HEK293 (cell line): ENCODE measurements around the gene ARHGAP11A.

Experiments
- CTCF ChIA-PET: fragments of 350-600 bp; formaldehyde crosslinking; extraction: SDS; loops from one replicate; lab custom pipeline; 2021; ENCODE audit warnings: antibody characterized with exemption; lab: Yijun Ruan, JAX
- POLR2A ChIA-PET: fragments of 300-600 bp; formaldehyde crosslinking; extraction: SDS; loops from one replicate; lab custom pipeline; 2020; ENCODE audit warnings: antibody characterized with exemption, inconsistent platforms; lab: Yijun Ruan, JAX
- H3K27ac ChIP-seq: fragments of 200-500 bp; sonication (Bioruptor generic); 2 replicates; pipeline ENCODE4 v1.5.1; 2014; ENCODE audit warnings: low read depth, low read length, control low read depth, inconsistent platforms; ENCODE audit errors: extremely low read depth
- H3K36me3 ChIP-seq, 2 experiments: fragments of 200-500 bp in 1 of 2; sonication (Bioruptor generic) in 1 of 2; 1 replicate in 1 of 2; 2 replicates in 1 of 2; pipeline ENCODE4 v1.5.1; 2014 to 2017; ENCODE audit warnings: inconsistent platforms in 2 of 2, low read length in 2 of 2; ENCODE audit not compliant: control insufficient read depth in 2 of 2, insufficient read depth in 1 of 2
- H3K4me1 ChIP-seq: fragments of 200-500 bp; sonication (Bioruptor generic); 2 replicates; pipeline ENCODE4 v1.5.1; 2014; ENCODE audit warnings: mild to moderate bottlenecking, low read length, inconsistent platforms; ENCODE audit not compliant: control insufficient read depth, insufficient read depth
- H3K4me3 ChIP-seq: 2 replicates; pipeline ENCODE4 v1.5.1; 2011; ENCODE audit warnings: low read depth, mild to moderate bottlenecking, control low read depth, low read length, moderate library complexity
- H3K9me3 ChIP-seq: fragments of 200-500 bp; sonication (Bioruptor generic); 2 replicates; pipeline ENCODE4 v1.5.1; 2014; ENCODE audit warnings: low read depth, low read length, inconsistent platforms; ENCODE audit not compliant: control insufficient read depth, insufficient read depth
- GLIS2 ChIP-seq: fragments of 450-650 bp; formaldehyde crosslinking; IDR thresholded peaks from 2 replicates; pipeline ENCODE4 v1.5.1; 2016; ENCODE audit warnings: missing biosample characterization, missing genetic modification characterization
- INSM2 ChIP-seq: fragments of 450-650 bp; formaldehyde crosslinking; IDR thresholded peaks from 2 replicates; pipeline ENCODE4 v1.5.1; 2016; ENCODE audit warnings: missing biosample characterization, missing genetic modification characterization
- PBX3 ChIP-seq: sonication (generic); formaldehyde crosslinking; IDR thresholded peaks from 2 replicates; pipeline ENCODE4 v1.8.1; 2022; ENCODE audit warnings: mild to moderate bottlenecking, moderate library complexity, missing genetic modification reagents
- SALL2 ChIP-seq: fragments of 450-650 bp; formaldehyde crosslinking; IDR thresholded peaks from 2 replicates; pipeline ENCODE4 v1.5.0; 2017; ENCODE audit warnings: missing biosample characterization, mild to moderate bottlenecking, missing genetic modification characterization, borderline replicate concordance
- ZFHX2 ChIP-seq: fragments of 450-650 bp; formaldehyde crosslinking; conservative IDR thresholded peaks from 2 replicates; pipeline ENCODE4 v1.5.1; 2016; ENCODE audit warnings: missing biosample characterization, missing genetic modification characterization
- ZFP3 ChIP-seq: fragments of 450-650 bp; formaldehyde crosslinking; IDR thresholded peaks from 2 replicates; pipeline ENCODE4 v1.5.1; 2016; ENCODE audit warnings: low read depth, missing biosample characterization, missing genetic modification characterization
- ZNF155 ChIP-seq: fragments of 450-650 bp; formaldehyde crosslinking; IDR thresholded peaks from 2 replicates; pipeline ENCODE4 v1.5.1; 2016; ENCODE audit warnings: missing biosample characterization, missing genetic modification characterization
- ZNF184 ChIP-seq: fragments of 450-650 bp; IDR thresholded peaks from 2 replicates; pipeline ENCODE4 v1.5.1; 2018; ENCODE audit warnings: missing biosample characterization, mild to moderate bottlenecking, missing genetic modification characterization
- ZNF530 ChIP-seq: fragments of 450-650 bp; formaldehyde crosslinking; IDR thresholded peaks from 2 replicates; pipeline ENCODE4 v1.5.1; 2016; ENCODE audit warnings: low read depth, missing biosample characterization, missing genetic modification characterization
- ZNF621 ChIP-seq: fragments of 450-650 bp; formaldehyde crosslinking; IDR thresholded peaks from 2 replicates; pipeline ENCODE4 v1.5.1; 2017; ENCODE audit warnings: missing biosample characterization, missing genetic modification characterization

ARHGAP11A gene

GRCh38 chr15:32656091-32656490 lies 40.8 kb downstream of the ARHGAP11A start:
- POLR2A ChIA-PET, result no interaction called here
- H3K4me3 ChIP-seq, result no peak overlapping the region
- no peaks in the 10 kb centered on the region for H3K9me3 ChIP-seq
- CTCF ChIA-PET, result interaction anchor here (0.7 to 1.9 kb wide), 6 partner anchors 9 to 487 kb away, joined by 3 to 6 read pairs (median 4); no protein-coding TSS in a partner anchor
- H3K27ac ChIP-seq, result no peak overlapping the region
- H3K36me3 ChIP-seq, result no peaks in the 10 kb centered on the region; a peak in 1 of 3 replicates
- no peaks in the 10 kb centered on the region for H3K4me1 ChIP-seq
- TF ChIP-seq ZFP3, result no peak

- H3K9me3 ChIP-seq, result no peaks in the 10 kb centered on the region
- CTCF ChIA-PET, result interaction anchor here (1.5 to 1.9 kb wide), 2 partner anchors 9 to 188 kb away, joined by 4 to 6 read pairs; no protein-coding TSS in a partner anchor
- TF ChIP-seq SALL2 (tag by site-specific recombination) (no peak), ZNF155 (tag by site-specific recombination) (no peak), GLIS2 (tag by site-specific recombination) (no peak)
- TF ChIP-seq, all 188 proteins: peak for 0
- POLR2A ChIA-PET, result no interaction called here
- Histone ChIP-seq H3K36me3 (no peaks in the 10 kb centered on the region; a peak in 1 of 3 replicates), H3K4me3 (no peak overlapping the region), H3K4me1 (no peaks in the 10 kb centered on the region), H3K27ac (no peak overlapping the region)
These were observed 41.2 kb downstream of the ARHGAP11A start for GRCh38 chr15:32656496-32656895.

GRCh38 chr15:32657198-32657883 lies 42.0 kb downstream of the ARHGAP11A start:
- H3K36me3 ChIP-seq, result no peaks in the 10 kb centered on the region; a peak in 1 of 3 replicates
- ChIA-PET CTCF (no interaction called here), POLR2A (no interaction called here)
- H3K27ac ChIP-seq, result no peak overlapping the region
- no peak overlapping the region for H3K4me3 ChIP-seq
- no peaks in the 10 kb centered on the region for H3K9me3 ChIP-seq
- no peaks in the 10 kb centered on the region for H3K4me1 ChIP-seq
- no peak for TF ChIP-seq ZNF621 (tag by site-specific recombination)

- CTCF ChIA-PET, result interaction anchor here (0.8 to 1.2 kb wide), 2 partner anchors 298 to 337 kb away, joined by 4 read pairs; no protein-coding TSS in a partner anchor
- Histone ChIP-seq H3K27ac (no peak overlapping the region), H3K4me1 (no peaks in the 10 kb centered on the region), H3K36me3 (no peaks in the 10 kb centered on the region; a peak in 1 of 3 replicates), H3K4me3 (no peak overlapping the region), H3K9me3 (no peaks in the 10 kb centered on the region)
- POLR2A ChIA-PET, result no interaction called here
- TF ChIP-seq INSM2 (tag by site-specific recombination) (no peak), ZNF530 (tag by site-specific recombination) (no peak), ZFHX2 (tag by site-specific recombination) (no peak), ZNF184 (tag by site-specific recombination) (no peak), PBX3 (no peak)
These were observed 42.6 kb downstream of the ARHGAP11A start for GRCh38 chr15:32657941-32658340.
